Activated CD8-positive, alpha-beta memory T cell treated with anti-CD3 and anti-CD28 coated beads for 36 hours (primary cell): ENCODE data around the gene MMEL1. TPM values are rescaled to one million over a fixed set of nuclear protein-coding genes. Genes with fewer than 3 reads are reported as not detected.

Experiments
- CTCF ChIA-PET: fragments of 350-600 bp; sonication (Branson Sonifier 250); formaldehyde crosslinking; loops from one replicate; lab custom pipeline; 2021; ENCODE audit warnings: antibody characterized with exemption; lab: Charles Lee
- POLR2A ChIA-PET: fragments of 350-600 bp; sonication (Branson Sonifier 250); formaldehyde crosslinking; loops from one replicate; lab custom pipeline; 2021; ENCODE audit warnings: antibody characterized with exemption; lab: Charles Lee
- total RNA-seq, 2 experiments: library from RNA; stranded (reverse); gene quantifications; one replicate each; pipeline ENCODE4 v1.2.3, GENCODE V29; 2021

MMEL1 gene
- total RNA-seq, 2 experiments from 2014 or later, result 0.42 TPM; not detected in 1

- CTCF ChIA-PET, result no interaction called here
Observed at GRCh38 chr1:2596530-2597333, 36.1 kb downstream of the MMEL1 start.

GRCh38 chr1:2595812-2596529 is 36.8 kb downstream of the MMEL1 start:
- ChIA-PET CTCF (no interaction called here), POLR2A (no interaction called here)

More at GRCh38 chr1:2596530-2597333, 36.1 kb downstream of the MMEL1 start:
- POLR2A ChIA-PET, result no interaction called here

- CTCF ChIA-PET, result no interaction called here
- POLR2A ChIA-PET, result no interaction called here
Observed at GRCh38 chr1:2595261-2595811, 37.5 kb downstream of the MMEL1 start.

- ChIA-PET CTCF (no interaction called here), POLR2A (no interaction called here)
Observed at GRCh38 chr1:2594641-2595131, 38.1 kb downstream of the MMEL1 start.

GRCh38 chr1:2594001-2594640 is 38.7 kb downstream of the MMEL1 start:
- POLR2A ChIA-PET, result no interaction called here
- CTCF ChIA-PET, result no interaction called here

GRCh38 chr1:2593251-2593878 is 39.5 kb downstream of the MMEL1 start:
- CTCF ChIA-PET, result no interaction called here

GRCh38 chr1:2592672-2593071 is 40.1 kb downstream of the MMEL1 start:
- ChIA-PET CTCF (no interaction called here), POLR2A (no interaction called here)

More at GRCh38 chr1:2593251-2593878, 39.5 kb downstream of the MMEL1 start:
- POLR2A ChIA-PET, result no interaction called here

GRCh38 chr1:2591581-2592261 is 41.1 kb downstream of the MMEL1 start:
- ChIA-PET CTCF (no interaction called here), POLR2A (no interaction called here)

- ChIA-PET POLR2A (no interaction called here), CTCF (no interaction called here)
Observed at GRCh38 chr1:2591233-2591580, 41.6 kb downstream of the MMEL1 start.

- ChIA-PET CTCF (no interaction called here), POLR2A (no interaction called here)
Observed at GRCh38 chr1:2590233-2591141, 42.3 kb downstream of the MMEL1 start.

- ChIA-PET POLR2A (no interaction called here), CTCF (no interaction called here)
Observed at GRCh38 chr1:2589431-2590232, 43.2 kb downstream of the MMEL1 start.

- CTCF ChIA-PET, result no interaction called here
Observed at GRCh38 chr1:2588661-2589430, 44.0 kb downstream of the MMEL1 start.

GRCh38 chr1:2587860-2588571 is 44.8 kb downstream of the MMEL1 start:
- ChIA-PET POLR2A (interaction anchor here (3.2 to 6.1 kb wide), 2 partner anchors 31 to 40 kb away, joined by 46 to 60 read pairs; partner anchors contain the start of gene TNFRSF14), CTCF (interaction anchor here (0.7 to 1.2 kb wide), 2 partner anchors 26 to 32 kb away, joined by 3 to 5 read pairs; partner anchors contain the start of gene TNFRSF14)

More at GRCh38 chr1:2588661-2589430, 44.0 kb downstream of the MMEL1 start:
- POLR2A ChIA-PET, result no interaction called here

GRCh38 chr1:2587071-2587859 is 45.6 kb downstream of the MMEL1 start:
- CTCF ChIA-PET, result interaction anchor here (0.7 to 1.6 kb wide), 4 partner anchors 26 to 174 kb away, joined by 3 to 5 read pairs (median 3); partner anchors contain the start of gene TNFRSF14
- POLR2A ChIA-PET, result interaction anchor here (3.2 to 6.1 kb wide), 2 partner anchors 30 to 40 kb away, joined by 46 to 60 read pairs; partner anchors contain the start of gene TNFRSF14
